ENCODE data around the gene PAQR5.
A peak's percentile ranks its signal among the peaks of the same experiment; 100 is the strongest.

The PAQR5 gene

GRCh38 chr15:69405110-69405509 is 106.4 kb downstream of the PAQR5 start:
- TF ChIP-seq, protein P1, sequence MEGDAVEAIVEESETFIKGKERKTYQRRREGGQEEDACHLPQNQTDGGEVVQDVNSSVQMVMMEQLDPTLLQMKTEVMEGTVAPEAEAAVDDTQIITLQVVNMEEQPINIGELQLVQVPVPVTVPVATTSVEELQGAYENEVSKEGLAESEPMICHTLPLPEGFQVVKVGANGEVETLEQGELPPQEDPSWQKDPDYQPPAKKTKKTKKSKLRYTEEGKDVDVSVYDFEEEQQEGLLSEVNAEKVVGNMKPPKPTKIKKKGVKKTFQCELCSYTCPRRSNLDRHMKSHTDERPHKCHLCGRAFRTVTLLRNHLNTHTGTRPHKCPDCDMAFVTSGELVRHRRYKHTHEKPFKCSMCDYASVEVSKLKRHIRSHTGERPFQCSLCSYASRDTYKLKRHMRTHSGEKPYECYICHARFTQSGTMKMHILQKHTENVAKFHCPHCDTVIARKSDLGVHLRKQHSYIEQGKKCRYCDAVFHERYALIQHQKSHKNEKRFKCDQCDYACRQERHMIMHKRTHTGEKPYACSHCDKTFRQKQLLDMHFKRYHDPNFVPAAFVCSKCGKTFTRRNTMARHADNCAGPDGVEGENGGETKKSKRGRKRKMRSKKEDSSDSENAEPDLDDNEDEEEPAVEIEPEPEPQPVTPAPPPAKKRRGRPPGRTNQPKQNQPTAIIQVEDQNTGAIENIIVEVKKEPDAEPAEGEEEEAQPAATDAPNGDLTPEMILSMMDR (IDR thresholded peaks at IDR 0.05; ENCODE audit: low read depth, low read length, missing control alignments): no peak
- no peak for DNase-seq (ENCODE audit: extremely low read depth, low read depth)
- H3K4me3 ChIP-seq (replicated peaks; ENCODE audit: low read depth, low read length): no peak overlapping the region

- no peak for DNase-seq (ENCODE audit: extremely low read depth, low read depth)
- H3K4me3 ChIP-seq (replicated peaks; ENCODE audit: low read depth, low read length): no peak overlapping the region
- TF ChIP-seq, protein P1 (IDR thresholded peaks at IDR 0.05; ENCODE audit: low read depth, low read length, missing control alignments): no peak
Measured at GRCh38 chr15:69407719-69408400, 109.1 kb downstream of the PAQR5 start.

- TF ChIP-seq, protein P1 (IDR thresholded peaks at IDR 0.05; ENCODE audit: low read depth, low read length, missing control alignments): no peak
- no peak for DNase-seq (ENCODE audit: extremely low read depth, low read depth)
- H3K4me3 ChIP-seq (replicated peaks; ENCODE audit: low read depth, low read length): no peak overlapping the region
Measured at GRCh38 chr15:69408841-69409240, 110.1 kb downstream of the PAQR5 start.

- no peak for DNase-seq (ENCODE audit: extremely low read depth, low read depth)
- TF ChIP-seq, protein P1 (IDR thresholded peaks at IDR 0.05; ENCODE audit: low read depth, low read length, missing control alignments): peak; percentile 44
- no peak overlapping the region for H3K4me3 ChIP-seq (replicated peaks; ENCODE audit: low read depth, low read length)
Measured at GRCh38 chr15:69410248-69410874, 111.6 kb downstream of the PAQR5 start.

DNA sequence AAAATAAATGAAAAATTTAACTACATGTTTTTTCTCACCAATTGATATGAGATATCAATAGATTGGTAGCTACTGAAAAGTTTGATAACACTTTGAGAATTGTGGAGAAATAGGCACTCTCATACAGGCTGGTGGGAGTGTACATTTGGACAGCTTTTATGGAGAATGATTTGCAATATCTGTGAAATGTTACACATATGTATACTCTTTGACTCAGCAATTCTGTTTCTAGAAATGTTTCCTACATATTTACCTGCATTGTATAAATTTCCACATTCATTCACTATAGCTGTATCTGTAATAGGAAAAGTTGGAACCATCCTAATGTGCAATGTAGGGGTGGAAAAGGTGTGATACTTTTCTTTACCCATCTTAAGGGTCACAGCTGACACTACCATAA is 113.6 kb downstream of the PAQR5 start:
- no peak overlapping the region for H3K4me3 ChIP-seq (replicated peaks; ENCODE audit: low read depth, low read length)
- DNase-seq (ENCODE audit: extremely low read depth, low read depth): no peak

DNA sequence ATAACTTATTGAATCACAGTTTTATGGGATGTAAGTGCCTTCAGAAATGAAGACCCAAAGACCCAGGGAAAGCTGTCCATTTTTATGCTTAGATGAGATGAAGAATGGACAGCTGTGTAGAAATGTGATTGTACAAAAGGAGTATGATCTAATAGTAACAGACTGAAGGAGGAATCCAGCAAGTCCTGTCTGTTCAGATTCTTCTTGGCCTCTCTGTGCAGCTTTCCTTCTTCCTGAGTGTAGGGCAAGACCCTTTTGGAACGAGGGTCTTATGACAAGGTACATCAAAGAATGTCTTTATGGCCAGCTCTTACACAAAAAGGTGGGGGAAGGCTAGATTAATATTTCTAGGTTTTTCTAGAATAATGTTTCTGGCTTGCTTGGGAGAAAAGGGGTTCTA is 114.0 kb downstream of the PAQR5 start:
- DNase-seq (ENCODE audit: extremely low read depth, low read depth): no peak
- TF ChIP-seq, protein P1 (IDR thresholded peaks at IDR 0.05; ENCODE audit: low read depth, low read length, missing control alignments): no peak
- H3K4me3 ChIP-seq (replicated peaks; ENCODE audit: low read depth, low read length): no peak overlapping the region

More for the DNA sequence above, 113.6 kb downstream of the PAQR5 start:
- TF ChIP-seq, protein P1 (IDR thresholded peaks at IDR 0.05; ENCODE audit: low read depth, low read length, missing control alignments): no peak

All from HFF-Myc (cell line).